NCI-H2196 treated with DMSO at 0.1 percent for 48 hours (cell line): Measurements from ENCODE around the gene DLG4.
A peak's percentile ranks its signal among the peaks of the same experiment; 100 is the strongest.

Experiments used
- DNase-seq: peaks from one replicate; lab custom pipeline; 2025; ENCODE audit not compliant: unreplicated experiment; lab: John Stamatoyannopoulos, UW

Gene DLG4

DNA sequence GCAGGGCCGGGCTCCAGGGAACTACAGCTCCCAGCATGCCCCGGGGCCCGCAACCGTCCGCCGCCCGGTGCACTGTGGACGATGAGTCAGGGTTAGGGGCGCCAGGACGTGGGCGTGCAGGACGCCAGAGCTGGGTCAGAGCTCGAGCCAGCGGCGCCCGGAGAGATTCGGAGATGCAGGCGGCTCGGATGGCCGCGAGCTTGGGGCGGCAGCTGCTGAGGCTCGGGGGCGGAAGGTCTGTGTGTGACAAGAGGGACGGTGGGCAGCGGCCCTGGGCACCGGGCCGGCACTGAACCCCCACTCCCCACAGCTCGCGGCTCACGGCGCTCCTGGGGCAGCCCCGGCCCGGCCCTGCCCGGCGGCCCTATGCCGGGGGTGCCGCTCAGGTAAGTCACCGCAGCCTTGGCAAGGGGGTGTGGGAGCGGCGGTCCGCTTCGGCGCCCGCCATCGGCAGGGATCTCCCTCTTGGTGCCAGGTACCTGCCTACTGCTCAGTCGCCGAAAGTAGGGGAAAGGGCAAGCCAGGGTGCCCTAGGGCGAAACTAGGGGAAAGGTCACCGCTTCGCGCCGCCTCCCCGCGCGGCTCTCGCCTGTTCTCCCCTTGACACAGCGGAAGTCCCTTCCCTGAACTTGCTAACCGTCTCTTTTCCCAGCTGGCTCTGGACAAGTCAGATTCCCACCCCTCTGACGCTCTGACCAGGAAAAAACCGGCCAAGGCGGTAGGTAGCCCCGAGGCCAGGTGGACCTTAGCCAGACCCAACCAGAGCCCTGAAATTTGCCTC is at the start of gene DLG4, which contains the start of gene ACADVL:
DLG4 (minus strand) TSS at position 25 of the 781 bp plus-strand sequence.
ACADVL (plus strand) TSS at position 127 of the 781 bp plus-strand sequence; CDS start at position 174, 47 bp downstream.
- no peak for DNase-seq

DNA sequence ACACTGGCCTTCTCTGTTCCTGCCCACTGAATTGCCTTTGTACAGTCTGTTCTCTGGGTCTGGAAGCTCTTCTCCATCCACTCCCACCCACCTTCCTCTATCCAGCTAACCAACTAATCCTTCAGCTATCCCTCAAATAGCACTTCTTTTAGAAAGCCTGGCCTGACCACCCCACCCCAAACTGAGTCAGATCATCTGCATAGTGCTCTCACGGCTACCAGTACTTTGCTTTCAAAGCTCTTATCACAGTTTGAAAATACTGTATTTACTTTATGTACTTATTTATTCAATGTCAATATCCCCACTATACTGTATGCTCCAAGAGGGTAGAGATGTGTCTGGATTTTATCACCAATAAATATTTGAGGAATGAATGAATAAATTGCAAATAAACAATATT is 47.1 kb upstream of the DLG4 start:
- DNase-seq: no peak

DNA sequence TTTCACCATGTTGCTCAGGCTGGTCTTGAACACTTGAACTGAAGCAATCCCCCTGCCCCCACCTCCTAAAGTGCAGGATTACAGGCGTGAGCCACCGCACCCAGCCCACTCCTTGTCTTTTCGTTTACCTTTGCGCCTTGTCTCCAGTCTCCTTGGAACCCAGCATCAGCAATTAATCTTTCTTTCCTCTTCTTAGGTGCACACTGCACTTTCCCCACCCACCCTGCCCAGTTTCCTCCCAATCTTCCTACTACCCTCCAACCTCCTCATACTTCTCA is 44.1 kb upstream of the DLG4 start:
- no peak for DNase-seq

DNA sequence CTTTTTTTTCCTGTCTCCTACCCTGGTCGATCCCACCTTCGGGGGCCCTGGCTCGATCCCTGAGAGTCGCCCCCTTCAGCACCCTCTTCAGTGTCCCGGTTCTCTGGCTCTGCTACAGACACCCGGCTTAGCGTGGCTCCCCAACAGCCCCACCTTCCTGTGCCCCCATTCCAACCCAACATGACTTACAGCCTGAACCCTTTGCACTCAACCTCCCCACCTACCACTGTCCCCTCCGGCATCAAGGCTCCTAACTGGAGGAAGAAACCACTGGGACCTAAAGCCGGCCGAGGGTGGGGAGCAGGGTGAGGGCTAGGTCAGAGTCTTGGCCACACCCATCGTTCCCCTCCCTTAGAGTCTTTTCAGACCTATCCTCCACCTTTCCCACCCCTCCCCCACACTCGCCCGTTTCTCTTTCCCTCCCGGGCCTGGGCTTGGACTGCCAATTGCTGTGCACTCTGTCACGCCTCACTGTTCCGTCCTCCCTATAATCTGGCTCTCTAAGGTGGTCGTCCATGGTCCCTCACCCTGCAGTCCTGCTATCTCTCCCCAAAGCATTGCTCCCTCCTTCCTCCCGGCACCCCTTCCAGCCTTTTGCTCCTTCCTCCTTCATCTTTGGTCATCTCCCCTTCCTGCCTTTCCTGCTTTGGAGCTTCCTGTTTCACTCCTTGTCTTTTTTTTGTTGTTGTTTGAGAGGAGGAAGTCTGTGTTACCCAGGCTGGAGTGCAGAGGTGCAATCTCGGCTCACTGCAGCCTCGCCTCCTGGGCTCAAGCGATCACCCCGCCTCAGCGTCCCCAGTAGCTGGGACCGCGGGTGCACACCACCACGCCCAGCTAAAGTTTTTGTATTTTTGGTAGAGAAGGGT is 43.5 kb upstream of the DLG4 start:
- peak; percentile 10 for DNase-seq

DNA sequence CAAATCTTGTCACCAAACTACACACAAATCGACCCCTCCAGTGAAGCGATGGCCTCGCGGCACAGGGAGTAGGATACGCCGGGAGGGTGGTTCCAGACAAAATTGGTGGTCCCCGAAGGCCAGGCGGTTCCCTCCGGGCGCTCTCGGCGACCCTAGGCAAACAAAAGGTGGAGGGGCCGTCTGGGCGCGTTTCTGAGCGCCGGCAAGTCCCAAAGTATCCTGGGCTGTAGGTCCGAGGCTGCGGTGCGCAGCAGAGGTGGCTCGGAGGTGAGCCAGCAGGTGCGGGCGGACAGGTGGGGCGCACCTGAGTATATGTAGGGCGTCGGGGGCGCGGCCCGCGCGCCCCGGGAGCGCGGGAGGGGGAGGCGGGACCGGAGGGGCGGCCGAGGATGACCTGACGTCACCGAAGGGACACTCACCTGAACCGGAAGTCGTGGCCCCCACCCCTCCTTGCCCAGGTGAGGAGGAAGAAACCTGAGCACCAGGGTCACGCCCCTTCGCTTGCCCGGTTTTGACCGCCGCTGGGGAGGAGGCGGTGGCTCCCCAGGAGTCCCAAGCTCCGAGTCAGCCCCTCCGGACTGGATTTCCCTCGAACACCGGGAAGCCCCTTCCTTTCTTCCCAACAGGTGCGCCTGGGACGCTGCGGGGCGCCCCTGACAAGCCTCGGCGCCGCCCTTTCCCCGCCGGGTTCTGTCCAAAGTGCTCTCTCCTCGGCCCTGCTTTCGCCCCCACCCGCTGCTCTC is 42.7 kb upstream of the DLG4 start, which contains the start of gene CLDN7:
CLDN7 (minus strand) TSS at position 287 of the 743 bp plus-strand sequence. CDS start 435 bp downstream, outside the sequence.
- peak; percentile 53 for DNase-seq

DNA sequence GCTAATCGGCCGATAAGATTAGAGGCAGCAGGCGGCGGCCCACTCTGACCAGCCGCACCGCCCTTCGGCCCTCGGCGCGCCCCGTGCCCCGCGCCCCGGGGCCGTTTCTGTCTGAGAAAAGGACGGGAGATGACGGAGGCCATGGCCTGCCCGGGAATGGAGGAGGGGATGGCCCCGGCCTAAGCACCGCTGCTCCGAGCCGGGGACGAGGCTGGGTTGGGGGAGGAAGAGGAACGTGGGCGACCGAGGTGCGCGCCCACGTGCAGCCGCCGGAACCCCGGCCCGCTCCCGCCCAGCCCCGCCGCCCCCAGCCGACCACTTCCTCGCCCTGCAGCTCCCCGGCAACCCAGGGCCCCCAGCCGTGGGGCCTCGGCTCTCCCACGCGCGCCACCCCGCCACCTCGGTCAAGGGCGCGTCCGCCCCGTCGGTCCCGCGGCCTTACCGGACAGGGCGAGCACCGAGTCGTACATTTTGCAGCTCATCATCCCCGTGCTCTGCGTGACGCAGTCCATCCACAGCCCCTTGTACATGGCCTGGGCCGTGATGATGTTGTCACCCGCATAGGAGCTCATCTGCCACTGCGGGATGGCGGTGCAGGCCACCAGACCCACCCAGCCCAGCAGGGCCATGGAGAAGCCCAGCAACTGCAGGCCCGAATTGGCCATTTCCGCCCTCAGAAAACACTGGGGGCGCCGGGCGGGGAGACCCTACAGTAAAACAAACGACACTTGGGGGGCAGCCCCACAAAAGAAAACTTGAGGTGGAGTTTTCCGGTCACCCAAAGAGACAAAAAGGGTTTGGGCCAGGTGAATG is 41.9 kb upstream of the DLG4 start:
- DNase-seq: no peak

DNA sequence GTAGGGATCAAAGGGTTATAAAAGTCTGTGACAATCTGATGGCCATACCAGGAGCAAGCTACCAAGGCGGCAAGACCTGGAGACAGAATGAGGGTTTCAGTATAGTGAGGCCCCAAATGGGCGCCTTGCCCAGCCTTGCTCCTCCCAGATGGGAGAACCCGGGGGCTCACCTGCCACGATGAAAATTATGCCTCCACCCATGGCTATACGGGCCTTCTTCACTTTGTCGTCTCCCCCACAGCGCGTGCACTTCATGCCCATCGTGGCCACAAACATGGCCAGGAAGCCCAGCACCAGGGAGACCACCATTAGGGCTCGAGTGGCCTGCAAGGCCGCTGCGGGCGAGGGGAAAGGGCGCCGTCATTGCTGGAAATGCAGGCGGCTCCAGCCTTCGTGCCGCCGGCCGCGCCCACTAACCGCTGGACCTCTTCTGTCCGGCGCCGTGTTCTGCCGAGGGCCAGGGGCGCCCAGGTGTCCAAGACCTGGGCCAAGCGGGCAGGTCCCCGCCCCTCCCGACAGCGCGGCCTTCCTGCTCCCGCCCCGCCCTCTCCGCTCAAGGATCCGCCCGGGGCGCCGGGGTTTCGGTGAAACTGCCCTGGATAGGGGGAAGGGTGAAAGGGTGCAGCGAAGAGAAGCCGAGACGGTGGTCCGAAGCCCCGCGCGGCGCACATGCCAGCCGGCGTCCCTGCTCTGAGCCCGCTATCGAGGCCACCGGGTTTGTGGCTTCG is 41.2 kb upstream of the DLG4 start:
- DNase-seq: no peak

DNA sequence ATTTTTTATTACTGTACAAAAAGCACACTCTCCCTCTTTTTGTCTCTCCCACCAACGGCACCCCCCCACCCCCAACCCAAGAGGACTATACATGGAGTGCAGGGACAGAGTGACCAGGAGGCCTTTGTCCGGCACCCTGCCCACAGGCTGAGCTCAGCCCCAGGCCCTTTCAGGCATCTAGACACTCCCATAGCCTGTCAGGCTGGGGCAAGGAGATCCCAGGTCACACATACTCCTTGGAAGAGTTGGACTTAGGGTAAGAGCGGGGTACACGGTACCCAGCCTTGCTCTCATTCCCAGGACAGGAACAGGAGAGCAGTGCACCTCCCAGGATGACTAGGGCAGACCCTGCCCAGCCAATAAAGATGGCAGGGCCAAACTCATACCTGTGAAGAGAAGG is 40.5 kb upstream of the DLG4 start:
- no peak for DNase-seq

DNA sequence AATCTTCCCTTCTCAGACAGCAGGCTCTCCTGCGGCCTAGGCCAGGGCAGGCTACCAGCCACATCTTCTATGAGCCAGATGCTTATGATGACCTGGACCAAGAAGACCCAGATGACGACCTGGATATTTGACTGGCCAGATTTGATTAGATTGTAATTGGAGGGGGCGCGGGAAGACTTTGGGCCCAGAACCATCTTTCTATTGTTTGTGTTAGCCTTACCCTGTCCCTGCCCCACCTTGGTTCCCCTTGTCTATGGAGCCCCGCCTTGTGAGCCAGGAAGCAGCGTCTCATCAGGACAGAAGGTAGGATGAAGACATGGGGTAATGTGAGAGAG is 39.9 kb upstream of the DLG4 start:
- DNase-seq: no peak

DNA sequence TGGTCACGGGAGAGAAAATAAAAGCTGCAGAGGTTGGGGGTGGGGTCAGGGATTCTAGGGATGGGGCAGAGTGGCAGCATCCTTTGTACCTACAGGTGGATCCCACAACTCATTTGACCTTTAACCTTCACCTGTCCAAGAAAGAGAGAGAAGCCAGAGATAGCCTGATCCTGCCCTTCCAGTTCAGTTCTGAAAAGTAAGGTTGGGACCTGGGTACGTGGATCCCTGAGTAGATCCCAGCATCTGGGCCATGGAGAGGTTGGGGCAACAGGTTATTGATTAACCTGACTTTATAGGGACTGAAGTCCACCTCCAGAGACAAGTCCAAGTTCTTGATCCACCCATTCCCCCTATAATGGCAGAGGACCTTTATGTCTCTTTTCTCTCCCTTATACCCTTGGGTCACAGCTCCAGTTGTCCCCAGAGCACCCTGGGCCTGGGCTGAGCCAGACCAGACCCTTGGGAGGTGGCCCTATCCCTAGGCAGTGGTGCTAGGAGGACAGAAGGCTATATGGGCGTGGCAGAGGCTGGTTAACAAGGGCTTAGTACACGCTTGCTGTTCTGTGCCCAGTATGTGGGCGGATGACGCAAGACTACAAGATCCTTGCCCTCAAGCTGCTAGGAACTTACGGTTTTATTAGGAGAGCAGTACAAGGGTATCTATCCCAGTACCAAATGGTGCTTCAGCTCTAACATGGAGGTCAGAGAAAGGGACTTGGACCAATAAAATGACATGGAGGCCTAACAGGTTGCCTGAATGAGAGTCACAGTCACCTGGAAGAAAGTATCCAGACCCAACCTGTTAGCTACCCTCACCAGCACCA is 39.3 kb upstream of the DLG4 start:
- DNase-seq: no peak

DNA sequence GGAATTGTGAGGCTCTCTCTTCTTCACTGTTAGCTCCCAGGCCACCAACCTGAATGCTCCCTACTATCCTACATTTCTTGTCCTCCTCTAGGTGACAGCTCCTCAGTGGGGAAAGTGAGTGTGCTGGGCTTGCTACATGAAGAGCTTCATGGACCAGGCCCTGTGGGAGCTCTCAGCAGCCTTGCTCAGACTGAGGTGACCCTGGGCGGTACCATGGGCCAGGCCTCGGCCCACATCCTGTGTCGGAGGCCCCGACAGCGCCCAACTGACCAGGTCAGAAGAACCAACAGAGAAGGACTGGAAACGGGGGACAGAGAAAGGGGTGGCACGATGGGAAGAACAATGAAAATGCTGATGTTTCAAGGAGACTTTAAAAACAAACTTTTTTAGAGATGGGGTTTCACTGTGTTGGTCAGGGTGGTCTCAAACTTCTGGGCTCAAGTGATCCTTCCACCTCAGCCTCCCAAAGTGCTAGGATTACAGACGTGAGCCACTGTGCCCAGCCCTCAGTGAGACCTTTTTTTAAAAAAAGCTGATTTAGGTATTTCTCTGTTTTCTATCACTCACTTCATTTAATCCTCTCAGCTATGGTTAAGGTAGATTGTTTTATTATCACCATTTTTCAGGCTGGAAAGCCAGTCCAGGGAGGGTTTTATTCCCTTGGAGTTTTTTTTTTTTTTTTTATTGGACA is 37.3 kb upstream of the DLG4 start:
- DNase-seq: no peak

DNA sequence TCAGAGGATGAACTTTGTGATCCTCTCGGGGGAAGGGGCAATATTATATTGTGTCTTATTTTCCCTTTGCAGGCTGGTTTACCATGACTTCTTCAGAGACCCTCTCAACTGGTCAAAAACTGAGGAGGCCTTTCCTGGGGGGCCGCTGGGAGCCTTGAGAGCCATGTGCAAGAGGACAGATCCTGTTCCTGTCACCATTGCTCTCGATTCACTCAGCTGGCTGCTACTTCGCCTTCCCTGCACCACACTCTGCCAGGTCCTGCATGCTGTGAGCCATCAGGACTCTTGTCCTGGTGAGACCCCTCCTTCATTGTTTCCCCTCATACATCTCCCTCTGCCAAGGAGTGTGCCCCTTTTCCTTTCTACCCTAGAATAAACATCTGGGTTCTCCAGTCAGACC is 34.9 kb upstream of the DLG4 start:
- DNase-seq: no peak

DNA sequence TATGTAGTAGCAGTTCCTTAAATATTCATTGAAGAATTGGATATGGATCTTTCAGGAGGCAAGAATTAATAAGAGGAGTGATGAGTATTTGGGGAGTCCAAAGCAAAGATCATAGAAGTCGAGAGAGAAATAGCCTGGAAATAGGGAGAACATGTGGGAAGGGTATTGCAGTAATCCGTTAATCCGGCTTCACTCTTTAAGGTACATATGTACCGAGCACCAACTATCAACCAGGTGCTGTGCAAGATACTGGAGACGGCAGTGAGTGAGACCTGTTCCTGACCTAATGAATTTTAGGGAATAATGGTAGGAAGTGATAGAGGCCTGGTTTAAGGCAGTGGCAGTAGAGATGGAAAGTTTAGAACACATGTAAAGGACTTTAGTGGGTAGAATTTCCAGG is 33.4 kb upstream of the DLG4 start:
- DNase-seq: no peak

DNA sequence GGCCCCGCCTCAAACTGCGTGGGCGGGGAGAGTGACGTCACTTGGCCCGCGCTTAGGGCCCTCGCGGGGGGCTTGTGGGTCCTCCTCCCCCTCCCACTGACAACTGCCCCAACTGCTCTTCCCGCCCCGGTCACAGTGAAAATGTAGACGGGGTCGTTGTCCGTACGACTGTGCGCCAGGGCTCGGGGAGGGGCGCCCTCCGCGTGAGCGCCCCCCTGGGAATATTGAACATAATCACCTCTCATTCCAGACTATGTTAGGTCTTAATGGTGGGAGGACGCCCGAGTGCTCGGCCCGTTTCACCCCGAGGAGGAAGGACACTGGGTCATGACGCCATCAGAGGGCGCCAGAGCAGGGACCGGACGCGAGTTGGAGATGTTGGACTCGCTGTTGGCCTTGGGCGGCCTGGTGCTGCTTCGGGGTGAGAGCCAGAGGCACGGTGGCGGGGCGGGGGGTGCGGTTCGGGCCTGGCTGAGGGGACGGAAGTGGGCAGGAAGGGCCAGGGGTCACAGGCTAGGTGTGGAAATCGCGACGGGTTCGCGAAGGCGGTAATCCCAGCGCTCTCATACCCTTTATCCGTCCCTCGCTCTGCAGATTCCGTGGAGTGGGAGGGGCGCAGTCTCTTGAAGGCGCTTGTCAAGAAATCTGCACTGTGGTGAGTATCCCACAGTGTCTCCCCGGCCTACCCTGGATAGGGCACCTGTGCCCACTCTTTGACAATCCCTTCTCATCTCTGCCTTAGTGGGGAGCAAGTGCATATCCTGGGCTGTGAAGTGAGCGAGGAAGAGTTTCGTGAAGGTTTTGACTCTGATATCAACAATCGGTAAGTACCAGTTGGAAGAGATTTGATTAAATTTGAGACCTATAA is 32.8 kb upstream of the DLG4 start, which contains the start of gene ELP5:
ELP5 (plus strand) TSS at position 40 of the 868 bp plus-strand sequence; CDS start at position 376, 336 bp downstream.
- peak; percentile 58 for DNase-seq

DNA sequence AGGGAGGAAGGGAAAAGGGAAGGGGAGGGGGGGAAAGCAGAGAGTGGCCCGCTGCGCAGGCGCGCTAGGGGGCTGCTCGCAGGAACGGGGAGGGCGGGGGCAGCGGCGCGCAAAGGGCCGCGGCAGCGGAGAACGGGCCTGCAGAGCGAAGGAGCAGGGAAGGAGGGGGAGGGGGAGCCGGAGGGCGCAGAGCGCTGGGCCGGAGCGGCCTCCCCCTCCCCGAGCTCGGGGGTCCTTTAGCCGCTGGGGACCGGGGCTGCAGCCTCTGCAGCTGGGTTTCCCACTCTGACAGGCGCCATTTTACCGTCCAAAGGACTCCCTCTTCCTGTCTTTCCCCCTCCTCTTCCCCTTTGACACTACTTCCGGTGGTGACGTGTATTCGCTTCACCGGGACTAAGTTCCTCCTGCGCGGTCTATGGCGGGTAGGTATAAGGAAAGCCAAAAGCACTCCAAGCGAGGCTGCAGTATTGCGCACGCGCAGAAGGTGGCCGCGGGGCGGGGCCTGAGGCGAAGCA is 32.1 kb upstream of the DLG4 start, which contains the start of gene CTDNEP1:
CTDNEP1 (minus strand) TSS at position 74 of the 515 bp plus-strand sequence. CDS start 438 bp downstream, outside the sequence.
- DNase-seq: peak; percentile 80

DNA sequence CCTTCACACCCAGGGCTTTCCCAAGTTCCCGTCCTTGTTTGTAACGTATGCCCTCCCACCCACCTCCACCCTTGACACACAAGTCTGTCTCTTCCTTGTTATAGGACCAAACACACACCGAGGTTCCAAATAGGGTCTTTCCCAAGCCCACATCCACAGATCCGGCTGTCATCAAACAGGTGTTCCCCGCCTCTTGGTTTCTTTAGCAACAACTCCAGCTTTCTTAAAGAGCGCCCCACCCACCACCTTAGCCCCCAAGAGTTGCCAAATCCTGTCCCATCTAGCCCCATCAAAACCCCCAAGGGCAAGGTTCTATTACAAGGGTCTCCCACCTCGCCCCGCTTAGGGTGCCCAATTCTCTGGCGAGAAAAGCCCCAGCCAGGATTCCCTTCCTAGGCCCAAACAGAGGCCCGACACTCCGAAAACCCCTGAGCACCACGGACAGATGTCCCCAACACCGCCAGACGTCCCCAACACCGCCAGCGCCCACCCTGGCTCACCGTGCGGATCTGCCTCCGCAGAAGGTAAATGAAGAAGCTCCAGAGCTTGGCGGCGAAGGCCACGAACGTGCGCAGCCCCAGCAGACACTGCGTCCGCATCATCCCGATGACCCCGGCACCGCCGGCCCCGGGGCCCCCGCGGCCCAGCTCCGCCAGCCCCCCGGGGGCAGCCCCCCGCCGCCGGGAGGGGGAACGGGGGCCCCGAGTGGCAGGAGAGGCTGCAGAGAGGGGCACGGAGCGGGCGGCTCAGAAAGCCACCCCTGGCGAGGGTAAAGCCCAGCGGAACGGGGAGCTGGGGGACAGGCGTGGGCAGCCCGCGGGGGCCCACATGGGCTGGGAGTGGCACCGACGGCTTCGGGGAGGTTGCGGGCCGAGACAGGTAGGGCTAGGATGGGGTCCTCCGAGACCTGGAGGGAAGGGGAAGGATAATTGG is 31.3 kb upstream of the DLG4 start:
- no peak for DNase-seq
